HUDEP-2 (cell line): Measurements from ENCODE around the gene EPB41.
"Not testable (repeated sequence)": the region's sequence is repeated elsewhere in the genome, so short reads cannot be mapped to it uniquely, and the experiment has no call there.

Source experiments
- DNase-seq, 76 experiments: peaks; one replicate each; lab custom pipeline; 2025; ENCODE audit not compliant: unreplicated experiment in 76 of 76; lab: John Stamatoyannopoulos, UW

The EPB41 gene

DNA sequence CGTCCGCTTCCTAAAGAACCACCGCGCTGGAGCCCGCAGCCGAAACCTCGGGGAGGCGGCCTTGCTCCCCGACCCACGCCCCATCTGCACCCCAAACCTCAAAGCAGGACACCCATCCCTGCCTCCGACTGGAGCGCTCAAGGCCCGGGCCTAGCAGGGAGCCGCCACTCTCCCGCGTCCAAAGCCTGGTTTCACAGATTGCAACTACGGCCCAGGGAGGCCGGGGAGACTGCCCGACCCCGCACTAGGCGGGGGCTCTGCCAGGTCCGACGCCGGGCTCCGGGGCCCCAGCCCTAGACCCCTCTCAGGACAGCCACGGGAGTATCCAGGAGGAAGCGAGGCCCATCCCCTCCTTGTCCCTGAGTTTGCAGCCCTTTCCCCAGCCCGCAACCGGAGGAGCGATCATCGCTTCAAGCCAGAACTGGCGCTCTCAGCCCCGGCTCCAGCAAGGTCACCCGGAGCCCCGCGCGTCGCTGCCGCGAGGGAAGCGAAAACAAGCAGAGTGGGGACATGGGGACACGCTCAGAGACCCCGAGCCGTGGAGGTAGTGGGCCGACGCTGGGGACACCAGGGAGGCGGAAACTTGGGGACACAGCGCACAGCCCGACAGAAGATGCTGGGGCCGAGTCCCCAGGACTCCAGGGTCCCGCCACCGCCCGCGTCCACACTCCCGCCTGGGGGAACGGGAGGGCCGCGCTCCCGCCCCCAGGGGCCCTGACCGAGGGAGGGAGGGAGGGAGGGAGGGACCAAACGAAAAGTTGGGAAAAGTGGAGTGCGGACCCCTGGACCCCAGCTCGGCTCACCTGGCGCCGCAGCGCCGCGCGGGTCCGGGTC lies 208.9 kb downstream of the EPB41 start:
- peak in 10 of 76 experiments; percentile 9 to 45 (median 24) for DNase-seq

DNA sequence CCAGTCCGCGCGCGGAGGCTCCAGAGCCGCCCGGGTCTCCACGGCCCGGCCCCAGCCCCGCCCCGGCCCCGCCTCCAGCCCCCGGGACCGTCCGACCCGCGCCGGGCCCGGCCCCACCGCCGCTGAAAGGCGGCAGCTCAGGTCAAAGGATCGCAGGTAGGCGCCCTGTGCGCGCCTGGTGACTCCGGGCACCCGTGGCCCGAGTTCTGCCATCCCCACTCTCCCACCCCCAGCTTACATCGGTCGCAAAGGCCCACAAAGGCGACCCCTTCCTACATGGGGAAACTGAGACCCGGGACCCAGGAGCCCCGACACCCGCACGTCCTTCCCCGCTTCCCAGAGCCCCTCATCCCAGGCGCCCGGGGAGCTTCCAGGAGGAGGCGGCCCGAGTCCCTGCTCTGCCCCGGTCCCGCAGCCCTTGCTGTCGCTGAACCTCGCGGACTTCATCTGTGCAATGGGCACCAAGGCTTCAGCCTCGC lies 209.6 kb downstream of the EPB41 start, which contains the start of gene TMEM200B:
TSS of gene TMEM200B (minus strand) at position 17 of the 479 bp plus-strand sequence. CDS start 2,075 bp downstream, outside the sequence.
- DNase-seq, result no peak

GRCh38 chr1:29124366-29125236 lies 210.2 kb downstream of the EPB41 start:
- DNase-seq, result peak in 47 of 76 experiments; percentile 6 to 73 (median 40)

GRCh38 chr1:29125237-29125641 lies 210.9 kb downstream of the EPB41 start:
- no peak for DNase-seq

- DNase-seq, result no peak
Observed at GRCh38 chr1:29125788-29126187, 211.4 kb downstream of the EPB41 start.

GRCh38 chr1:29126198-29126597 lies 211.8 kb downstream of the EPB41 start:
- no peak for DNase-seq

GRCh38 chr1:29128739-29129138 lies 214.4 kb downstream of the EPB41 start:
- DNase-seq, result no peak

- DNase-seq, result no peak
Observed at GRCh38 chr1:29129916-29130315, 215.5 kb downstream of the EPB41 start.

DNA sequence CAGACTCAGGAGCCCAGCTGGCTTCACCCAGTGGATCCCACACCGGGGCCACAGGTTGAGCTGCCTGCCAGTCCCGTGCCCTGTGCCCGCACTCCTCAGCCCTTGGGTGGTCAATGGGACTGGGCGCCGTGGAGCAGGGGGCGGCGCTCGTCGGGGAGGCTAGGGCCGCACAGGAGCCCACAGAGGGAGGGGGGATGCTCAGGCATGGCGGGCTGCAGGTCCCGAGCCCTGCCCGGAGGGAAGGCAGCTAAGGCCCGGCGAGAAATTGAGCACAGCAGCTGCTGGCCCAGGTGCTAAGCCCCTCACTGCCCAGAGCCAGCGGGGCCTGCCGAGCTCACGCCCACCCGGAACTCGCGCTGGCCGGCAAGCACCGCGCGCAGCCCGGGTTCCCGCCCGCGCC lies 216.7 kb downstream of the EPB41 start:
- not testable (repeated sequence) for DNase-seq

GRCh38 chr1:29133861-29134694 lies 219.7 kb downstream of the EPB41 start:
- peak in 1 of 76 experiments; percentile 5 for DNase-seq

DNA sequence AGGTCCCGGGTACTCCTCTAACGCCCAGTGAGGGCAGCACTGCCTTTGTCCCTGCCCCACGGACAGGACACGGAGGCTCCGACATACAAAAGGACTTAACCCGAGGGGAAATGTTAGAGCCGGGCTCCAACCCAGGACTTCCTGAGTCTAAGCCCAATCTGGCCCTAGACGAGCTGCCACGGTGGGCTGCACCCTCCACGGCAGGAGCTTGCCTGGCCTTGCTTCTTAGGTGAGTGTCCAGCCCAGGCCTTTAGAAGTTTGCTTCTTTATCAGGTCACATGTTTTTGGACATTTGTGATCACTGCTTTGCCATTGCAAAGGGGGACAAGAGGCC lies 220.3 kb downstream of the EPB41 start:
- no peak for DNase-seq

DNA sequence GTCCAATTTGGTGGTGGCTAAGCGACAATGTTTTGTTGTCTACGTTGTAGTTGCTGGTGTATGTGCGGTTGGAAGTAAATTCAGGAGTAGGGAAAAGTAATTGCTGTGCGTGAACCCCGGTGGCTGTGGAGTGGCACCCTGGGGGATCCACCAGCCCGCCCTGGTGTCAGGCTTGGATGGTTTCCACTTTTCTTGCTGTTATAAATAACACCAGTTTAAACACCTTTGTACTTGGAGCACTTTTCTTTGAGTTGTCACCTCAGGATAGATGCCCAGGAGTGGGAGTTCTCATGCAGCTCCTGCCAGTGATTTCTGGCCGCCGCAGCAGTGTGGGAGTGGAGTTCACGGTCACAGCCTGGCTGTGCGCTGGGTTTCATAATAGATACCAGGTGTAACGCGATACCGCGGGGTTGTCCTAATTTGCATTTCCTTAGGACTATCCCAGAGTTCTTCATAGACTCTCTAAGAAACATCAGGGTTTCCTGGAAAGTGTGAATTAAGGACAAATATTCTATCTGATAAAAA lies 222.1 kb downstream of the EPB41 start:
- DNase-seq, result no peak

- no peak for DNase-seq
Observed at GRCh38 chr1:29142714-29143113, 228.3 kb downstream of the EPB41 start.

DNA sequence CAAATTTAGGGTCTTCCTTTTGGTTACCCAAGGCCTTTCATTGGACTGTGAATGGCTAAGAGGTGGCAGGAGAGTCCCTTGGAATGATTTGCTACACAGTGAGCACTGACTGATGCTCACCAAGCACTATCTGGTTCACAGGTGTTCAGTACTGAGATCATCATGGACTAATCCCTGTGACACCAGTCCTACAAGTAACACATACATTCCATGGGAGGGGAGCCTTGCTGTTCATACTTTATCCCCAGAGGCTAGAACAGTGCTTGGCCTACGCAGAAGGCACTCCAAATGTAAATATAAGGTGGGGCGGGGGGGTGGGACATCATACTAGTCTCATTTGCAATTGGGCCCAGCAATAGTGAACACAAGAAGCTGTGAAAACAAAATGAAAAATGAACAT lies 229.8 kb downstream of the EPB41 start:
- DNase-seq, result no peak

- DNase-seq, result peak in 73 of 76 experiments; percentile 18 to 90 (median 67)
Observed at GRCh38 chr1:29145739-29146437, 231.5 kb downstream of the EPB41 start.

- no peak for DNase-seq
Observed at GRCh38 chr1:29148656-29149491, 234.5 kb downstream of the EPB41 start.

GRCh38 chr1:29150346-29150745 lies 236.0 kb downstream of the EPB41 start:
- DNase-seq, result not testable (repeated sequence)

DNA sequence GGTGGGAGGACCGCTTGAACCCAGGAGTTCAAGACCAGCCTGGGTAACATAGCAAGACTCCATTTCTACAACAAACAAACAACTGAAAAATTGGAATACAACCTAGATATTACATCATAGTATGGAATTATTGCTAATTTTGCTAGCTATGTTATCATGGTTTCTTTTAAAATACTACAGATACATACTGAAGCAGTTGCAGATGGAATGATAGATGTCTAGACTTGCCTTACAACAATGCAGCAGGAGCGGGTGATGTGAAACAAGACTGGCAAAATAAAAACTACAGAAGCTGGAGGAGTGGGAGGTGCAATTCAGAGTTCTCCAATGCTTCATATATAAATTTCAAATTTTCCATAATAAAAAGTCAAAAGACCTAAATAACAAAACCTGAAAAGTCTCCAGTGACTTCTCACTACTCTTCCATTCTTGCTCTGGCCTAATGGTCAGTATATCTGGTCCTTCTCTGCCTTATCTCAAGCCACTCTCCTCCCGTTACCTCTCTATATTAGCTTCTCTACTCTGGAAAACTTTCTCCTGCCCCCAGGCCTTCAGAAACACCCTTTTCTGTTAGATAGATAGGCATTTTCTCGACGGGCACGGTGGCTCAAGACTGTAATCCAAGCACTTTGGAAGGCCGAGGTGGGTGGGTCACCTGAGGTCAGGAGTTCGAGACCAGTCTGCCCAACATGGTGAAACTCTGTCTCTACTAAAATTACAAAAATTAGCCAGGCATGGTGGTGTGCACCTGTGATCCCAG lies 237.9 kb downstream of the EPB41 start:
- DNase-seq, result no peak
